Erythroblast (primary cell): ENCODE results near the gene CASQ2.

Experiments used
- GATA1 ChIP-seq: IDR thresholded peaks from 2 replicates; pipeline ENCODE4 v1.6.1; 2011; ENCODE audit warnings: low read depth, mild to moderate bottlenecking, control low read depth, low read length, moderate library complexity
- POLR2A ChIP-seq: IDR thresholded peaks from 2 replicates; pipeline ENCODE4 v1.6.1; 2011; ENCODE audit warnings: mild to moderate bottlenecking, low read length

GRCh38 chr1:115706587-115707425, 61.7 kb downstream of the CASQ2 start:
- TF ChIP-seq POLR2A (no peak), GATA1 (no peak)
